ENCODE data around the gene C16orf46.

Gene C16orf46

DNA sequence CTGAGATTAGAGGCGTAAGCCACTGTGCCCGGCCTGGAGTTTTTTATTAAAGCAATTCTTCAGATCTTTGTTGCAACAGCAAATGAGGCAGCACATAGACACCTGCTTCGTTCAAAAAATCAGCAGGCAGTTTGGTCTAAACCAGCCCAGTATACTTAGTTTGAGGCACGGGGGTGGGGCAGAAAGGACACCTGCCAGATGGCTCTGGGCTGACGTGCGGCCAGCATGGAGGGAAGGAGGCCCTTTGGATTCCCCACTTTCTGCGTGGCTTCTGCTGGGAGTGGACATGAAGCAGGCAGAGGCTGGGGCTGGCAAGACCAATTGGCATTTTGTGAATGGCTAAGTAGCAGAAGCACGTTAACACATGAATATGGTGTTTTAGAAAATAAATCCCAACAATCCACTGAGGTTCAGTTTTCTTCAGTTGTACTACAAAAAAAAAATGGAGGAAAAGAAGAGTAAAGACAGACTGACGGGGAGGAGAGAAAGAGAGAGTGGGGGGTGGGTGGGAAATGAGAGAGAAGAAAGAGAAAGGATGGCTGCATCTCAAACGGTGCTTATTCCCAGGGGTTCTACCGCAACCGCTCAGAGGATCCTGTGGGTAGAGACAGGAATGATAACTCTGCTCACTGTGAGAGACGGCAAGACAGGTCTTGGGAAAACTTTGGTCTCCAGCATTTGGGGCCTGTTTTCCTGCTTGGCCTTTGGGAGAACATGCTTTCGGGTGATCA, 16.3 kb downstream of the C16orf46 start:
- Histone ChIP-seq H3F3A (ENCODE audit: insufficient read depth) (no peaks in the 10 kb centered on the region), H3K4me3 (ENCODE audit: insufficient read depth, low read length, poor library complexity, severe bottlenecking) (no peak overlapping the region), H3K36me3 (ENCODE audit: low read length) (no peaks in the 10 kb centered on the region), H3K4me2 (ENCODE audit: low read depth, low read length, poor library complexity, severe bottlenecking) (no peak overlapping the region), H3K9ac (ENCODE audit: low read length) (no peak overlapping the region), H3K27me3 (ENCODE audit: low read length) (no peaks in the 10 kb centered on the region), H3K9me3 (ENCODE audit: insufficient read depth, low read length) (no peaks in the 10 kb centered on the region), H3K79me2 (ENCODE audit: insufficient read depth, low read length) (no peaks in the 10 kb centered on the region), H3K27ac (ENCODE audit: low read depth, low read length) (no peak overlapping the region), H3K9me2 (replicated peaks; ENCODE audit: insufficient read depth, low read length) (no peaks in the 10 kb centered on the region), H4K20me1 (ENCODE audit: low read depth, low read length) (no peaks in the 10 kb centered on the region), H2AFZ (ENCODE audit: low read depth, low read length, severe bottlenecking) (no peak overlapping the region)
- TF ChIP-seq EZH2phosphoT487 (conservative IDR thresholded peaks at IDR 0.05; ENCODE audit: low read length) = no peak
- TF ChIP-seq, protein P1, sequence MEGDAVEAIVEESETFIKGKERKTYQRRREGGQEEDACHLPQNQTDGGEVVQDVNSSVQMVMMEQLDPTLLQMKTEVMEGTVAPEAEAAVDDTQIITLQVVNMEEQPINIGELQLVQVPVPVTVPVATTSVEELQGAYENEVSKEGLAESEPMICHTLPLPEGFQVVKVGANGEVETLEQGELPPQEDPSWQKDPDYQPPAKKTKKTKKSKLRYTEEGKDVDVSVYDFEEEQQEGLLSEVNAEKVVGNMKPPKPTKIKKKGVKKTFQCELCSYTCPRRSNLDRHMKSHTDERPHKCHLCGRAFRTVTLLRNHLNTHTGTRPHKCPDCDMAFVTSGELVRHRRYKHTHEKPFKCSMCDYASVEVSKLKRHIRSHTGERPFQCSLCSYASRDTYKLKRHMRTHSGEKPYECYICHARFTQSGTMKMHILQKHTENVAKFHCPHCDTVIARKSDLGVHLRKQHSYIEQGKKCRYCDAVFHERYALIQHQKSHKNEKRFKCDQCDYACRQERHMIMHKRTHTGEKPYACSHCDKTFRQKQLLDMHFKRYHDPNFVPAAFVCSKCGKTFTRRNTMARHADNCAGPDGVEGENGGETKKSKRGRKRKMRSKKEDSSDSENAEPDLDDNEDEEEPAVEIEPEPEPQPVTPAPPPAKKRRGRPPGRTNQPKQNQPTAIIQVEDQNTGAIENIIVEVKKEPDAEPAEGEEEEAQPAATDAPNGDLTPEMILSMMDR (IDR thresholded peaks at IDR 0.05; ENCODE audit: insufficient read depth, low read length, poor library complexity, severe bottlenecking) = no peak

DNA sequence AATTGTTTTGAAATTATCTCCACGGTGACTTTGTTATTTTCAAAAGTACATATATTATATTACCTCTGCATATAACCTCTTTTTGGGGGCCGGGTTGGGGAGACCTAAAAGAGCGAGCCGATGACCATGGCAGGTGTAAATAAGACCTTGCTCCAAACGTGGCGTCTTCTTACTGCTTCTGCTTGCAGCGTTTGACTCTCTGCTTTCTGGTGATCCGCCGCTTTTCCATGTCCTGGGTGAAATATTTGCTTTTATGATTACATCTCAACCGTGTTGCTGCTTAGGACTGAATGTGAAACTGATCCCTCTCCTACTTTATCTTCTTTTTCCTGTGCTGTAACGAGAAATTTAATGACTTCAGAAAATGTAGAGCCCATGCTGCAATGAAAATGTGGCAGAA, 23.3 kb downstream of the C16orf46 start:
- Histone ChIP-seq H4K20me1 (ENCODE audit: low read depth, low read length) (no peaks in the 10 kb centered on the region), H2AFZ (ENCODE audit: low read depth, low read length, severe bottlenecking) (no peak overlapping the region)
- TF ChIP-seq EZH2phosphoT487 (conservative IDR thresholded peaks at IDR 0.05; ENCODE audit: low read length) = no peak
- TF ChIP-seq, protein P1 (IDR thresholded peaks at IDR 0.05; ENCODE audit: insufficient read depth, low read length, poor library complexity, severe bottlenecking) = no peak

DNA sequence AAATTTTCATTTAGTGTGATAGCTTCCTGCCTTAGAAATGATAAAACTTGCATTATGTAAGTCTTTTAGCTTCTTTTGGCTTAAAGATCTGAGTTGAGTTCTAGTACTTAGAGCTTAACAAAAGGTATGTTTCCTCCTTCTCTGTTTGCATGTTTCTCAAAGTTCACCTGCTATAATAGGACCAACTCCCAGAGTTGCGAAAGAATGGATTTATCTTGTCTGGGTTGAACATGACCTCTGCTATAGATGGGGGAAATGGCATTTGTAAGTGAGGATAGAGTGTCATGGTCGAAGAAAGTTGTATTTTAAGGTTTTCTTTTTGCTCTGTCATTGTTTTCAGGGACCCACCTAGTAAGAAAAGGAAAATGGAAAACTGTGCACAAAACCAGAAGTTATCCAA, 34.2 kb downstream of the C16orf46 start:
- no peaks in the 10 kb centered on the region for H3K9me3 ChIP-seq (ENCODE audit: insufficient read depth, low read length)
- TF ChIP-seq EZH2phosphoT487 (conservative IDR thresholded peaks at IDR 0.05; ENCODE audit: low read length) = no peak
- TF ChIP-seq, protein P1 (IDR thresholded peaks at IDR 0.05; ENCODE audit: insufficient read depth, low read length, poor library complexity, severe bottlenecking) = no peak
- no peaks in the 10 kb centered on the region for H4K20me1 ChIP-seq (ENCODE audit: low read depth, low read length)

More for the DNA sequence above, 23.3 kb downstream of the C16orf46 start:
- Histone ChIP-seq H3K4me2 (ENCODE audit: low read depth, low read length, poor library complexity, severe bottlenecking) (no peak overlapping the region), H3F3A (ENCODE audit: insufficient read depth) (no peaks in the 10 kb centered on the region), H3K9me2 (replicated peaks; ENCODE audit: insufficient read depth, low read length) (no peaks in the 10 kb centered on the region), H3K9ac (ENCODE audit: low read length) (no peak overlapping the region), H3K36me3 (ENCODE audit: low read length) (no peaks in the 10 kb centered on the region), H3K4me3 (ENCODE audit: insufficient read depth, low read length, poor library complexity, severe bottlenecking) (no peak overlapping the region), H3K79me2 (ENCODE audit: insufficient read depth, low read length) (no peaks in the 10 kb centered on the region), H3K27me3 (ENCODE audit: low read length) (no peaks in the 10 kb centered on the region), H3K27ac (ENCODE audit: low read depth, low read length) (no peak overlapping the region), H3K9me3 (ENCODE audit: insufficient read depth, low read length) (0 out of 2 replicates have a peak, but pooled peaks cover under 1% of the 10 kb centered on the region)

More for the DNA sequence above, 34.2 kb downstream of the C16orf46 start:
- Histone ChIP-seq H3K79me2 (ENCODE audit: insufficient read depth, low read length) (no peaks in the 10 kb centered on the region; the same call in 1 of the 2 replicates), H3K27ac (ENCODE audit: low read depth, low read length) (no peak overlapping the region), H3K36me3 (ENCODE audit: low read length) (peaks cover 3% of the 10 kb centered on the region; the same call in 1 of the 2 replicates), H2AFZ (ENCODE audit: low read depth, low read length, severe bottlenecking) (no peak overlapping the region), H3K9me2 (replicated peaks; ENCODE audit: insufficient read depth, low read length) (no peaks in the 10 kb centered on the region), H3F3A (ENCODE audit: insufficient read depth) (no peaks in the 10 kb centered on the region), H3K4me2 (ENCODE audit: low read depth, low read length, poor library complexity, severe bottlenecking) (no peak overlapping the region), H3K9ac (ENCODE audit: low read length) (no peak overlapping the region), H3K4me3 (ENCODE audit: insufficient read depth, low read length, poor library complexity, severe bottlenecking) (no peak overlapping the region), H3K27me3 (ENCODE audit: low read length) (no peaks in the 10 kb centered on the region)
